Fibroblast of villous mesenchyme (primary cell): ENCODE measurements around the gene RAD54L. TPM values are rescaled to one million over a fixed set of nuclear protein-coding genes. Genes with fewer than 3 reads are reported as not detected.

ENCODE experiments used
- DNase-seq: peaks from one replicate; pipeline ENCODE4 v3.0.0-alpha.2; 2010; ENCODE audit warnings: low read depth
- H3K4me3 ChIP-seq: 2 replicates; pipeline ENCODE4 v1.5.1; 2011; ENCODE audit warnings: low read depth, mild to moderate bottlenecking, low read length
- total RNA-seq: library from RNA; depleted of rRNA; stranded (reverse); fragments of >200 nt; gene quantifications from 2 replicates; pipeline ENCODE4 v1.2.3, GENCODE V29; 2012
- TF ChIP-seq, protein P1 (sequence below): IDR thresholded peaks from 2 replicates; pipeline ENCODE4 v1.5.1; 2012; ENCODE audit warnings: low read depth, mild to moderate bottlenecking, low read length; ENCODE audit not compliant: insufficient read depth

The RAD54L gene
- total RNA-seq, 1 donor: 3.0 TPM

DNA sequence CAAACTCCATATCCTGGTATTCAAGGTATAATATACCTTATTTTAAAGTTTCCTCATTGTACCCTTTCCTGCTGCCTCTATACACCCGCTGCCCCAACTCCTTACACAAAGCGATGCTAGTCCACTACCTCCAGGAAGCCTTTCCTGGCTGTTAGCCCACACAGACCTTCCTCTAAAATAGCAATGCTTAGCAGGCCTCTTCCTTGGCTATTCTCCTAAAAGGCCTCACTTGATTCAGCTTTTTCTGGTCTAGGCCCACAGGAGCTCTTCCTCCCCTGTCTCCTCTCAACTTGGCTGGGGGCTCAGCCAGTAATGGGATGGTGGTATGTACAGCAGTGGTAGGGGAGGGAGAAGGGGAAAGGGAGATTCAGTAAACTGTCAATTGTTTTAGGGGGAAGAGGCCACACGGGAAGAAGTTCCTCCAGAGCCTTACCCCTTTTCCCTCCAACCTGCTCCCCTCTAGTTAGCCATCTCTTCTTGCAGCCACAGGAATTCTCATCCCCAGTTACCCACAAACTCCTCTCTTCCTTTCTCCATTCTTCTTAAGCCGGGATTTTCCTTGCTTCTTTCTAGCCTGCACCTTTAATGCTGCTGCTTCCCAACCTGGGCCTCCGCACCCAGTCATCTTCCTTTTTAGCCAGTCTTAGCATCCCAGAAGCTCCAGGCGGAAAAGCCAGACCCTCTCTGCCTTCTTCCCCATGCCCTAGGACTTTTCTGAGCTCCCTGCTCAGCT is 53.3 kb downstream of the RAD54L start:
- peak; percentile 43 for DNase-seq
- TF ChIP-seq, protein P1, sequence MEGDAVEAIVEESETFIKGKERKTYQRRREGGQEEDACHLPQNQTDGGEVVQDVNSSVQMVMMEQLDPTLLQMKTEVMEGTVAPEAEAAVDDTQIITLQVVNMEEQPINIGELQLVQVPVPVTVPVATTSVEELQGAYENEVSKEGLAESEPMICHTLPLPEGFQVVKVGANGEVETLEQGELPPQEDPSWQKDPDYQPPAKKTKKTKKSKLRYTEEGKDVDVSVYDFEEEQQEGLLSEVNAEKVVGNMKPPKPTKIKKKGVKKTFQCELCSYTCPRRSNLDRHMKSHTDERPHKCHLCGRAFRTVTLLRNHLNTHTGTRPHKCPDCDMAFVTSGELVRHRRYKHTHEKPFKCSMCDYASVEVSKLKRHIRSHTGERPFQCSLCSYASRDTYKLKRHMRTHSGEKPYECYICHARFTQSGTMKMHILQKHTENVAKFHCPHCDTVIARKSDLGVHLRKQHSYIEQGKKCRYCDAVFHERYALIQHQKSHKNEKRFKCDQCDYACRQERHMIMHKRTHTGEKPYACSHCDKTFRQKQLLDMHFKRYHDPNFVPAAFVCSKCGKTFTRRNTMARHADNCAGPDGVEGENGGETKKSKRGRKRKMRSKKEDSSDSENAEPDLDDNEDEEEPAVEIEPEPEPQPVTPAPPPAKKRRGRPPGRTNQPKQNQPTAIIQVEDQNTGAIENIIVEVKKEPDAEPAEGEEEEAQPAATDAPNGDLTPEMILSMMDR: no peak
- peak overlapping the region; percentile 96 for H3K4me3 ChIP-seq

GRCh38 chr1:46301406-46301807 is 53.8 kb downstream of the RAD54L start:
- TF ChIP-seq, protein P1: no peak
- no peak for DNase-seq
- H3K4me3 ChIP-seq: peak overlapping the region; percentile 96

GRCh38 chr1:46301808-46302640 is 54.5 kb downstream of the RAD54L start:
- peak; percentile 74 for DNase-seq

GRCh38 chr1:46302641-46303037 is 55.1 kb downstream of the RAD54L start:
- DNase-seq: peak; percentile 52
- TF ChIP-seq, protein P1: no peak
- peak overlapping the region; percentile 96 for H3K4me3 ChIP-seq

More at GRCh38 chr1:46301808-46302640, 54.5 kb downstream of the RAD54L start:
- TF ChIP-seq, protein P1: peak; percentile 31
- peak overlapping the region; percentile 96 for H3K4me3 ChIP-seq

- peak within 1 kb of the TSS; percentile 96 for H3K4me3 ChIP-seq
- TF ChIP-seq, protein P1: no peak
- DNase-seq: peak; percentile 99
Observed at GRCh38 chr1:46303038-46303871, 55.7 kb downstream of the RAD54L start, which contains the start of the genes LRRC41 and UQCRH. LRRC41 (minus strand) TSS chr1:46303616; CDS start chr1:46303322, 294 bp downstream. UQCRH (plus strand) TSS chr1:46303698; CDS start chr1:46303767, 69 bp downstream.

- TF ChIP-seq, protein P1: no peak
- H3K4me3 ChIP-seq: peak overlapping the region; percentile 96
- peak; percentile 20 for DNase-seq
Observed at GRCh38 chr1:46303872-46304326, 56.3 kb downstream of the RAD54L start.
